MM.1S (cell line): ENCODE data around the gene CRIP3.
"Not testable (repeated sequence)": the region's sequence is repeated elsewhere in the genome, so short reads cannot be mapped to it uniquely, and the experiment has no call there.

Experiments used
- DNase-seq: peaks from one replicate; pipeline ENCODE4 v3.0.0-alpha.2; 2015
- H2AFZ ChIP-seq: fragments of 300-600 bp; sonication (generic); 2 replicates; pipeline ENCODE4 v1.6.0; 2016; ENCODE audit warnings: antibody characterized with exemption, low read length
- H3F3A ChIP-seq: fragments of 300-600 bp; sonication (generic); 2 replicates; pipeline ENCODE4 v1.6.1; 2016; ENCODE audit warnings: mild to moderate bottlenecking, antibody characterized with exemption, low read length, moderate library complexity, mixed read lengths; ENCODE audit not compliant: insufficient read depth
- H3K27ac ChIP-seq: fragments of 300-600 bp; sonication (generic); 2 replicates; pipeline ENCODE4 v1.5.1; 2016; ENCODE audit warnings: mild to moderate bottlenecking, low read length
- H3K27me3 ChIP-seq: fragments of 300-600 bp; sonication (generic); replicated peaks from 2 replicates; pipeline ENCODE4 v1.6.0; 2016; ENCODE audit warnings: low read length; ENCODE audit not compliant: insufficient read depth
- H3K36me3 ChIP-seq: fragments of 300-600 bp; sonication (generic); replicated peaks from 2 replicates; pipeline ENCODE4 v1.6.1; 2016; ENCODE audit warnings: mild to moderate bottlenecking, low read length, mixed read lengths; ENCODE audit not compliant: insufficient read depth
- H3K4me1 ChIP-seq: fragments of 300-600 bp; sonication (generic); 2 replicates; pipeline ENCODE4 v1.6.1; 2016; ENCODE audit warnings: low read length, mixed read lengths
- H3K4me2 ChIP-seq: fragments of 300-600 bp; sonication (generic); 2 replicates; pipeline ENCODE4 v1.6.0; 2016; ENCODE audit warnings: low read depth, low read length
- H3K4me3 ChIP-seq: fragments of 300-600 bp; sonication (generic); 2 replicates; pipeline ENCODE4 v1.5.1; 2016; ENCODE audit warnings: low read length, mixed read lengths
- H3K79me2 ChIP-seq: fragments of 300-600 bp; sonication (generic); 2 replicates; pipeline ENCODE4 v1.6.1; 2016; ENCODE audit warnings: mixed run types, low read length, mixed read lengths
- H3K9ac ChIP-seq: fragments of 300-600 bp; sonication (generic); 2 replicates; pipeline ENCODE4 v1.6.1; 2016; ENCODE audit warnings: low read length, mixed read lengths
- H3K9me2 ChIP-seq: fragments of 300-600 bp; sonication (generic); replicated peaks from 2 replicates; pipeline ENCODE4 v1.6.1; 2016; ENCODE audit warnings: mild to moderate bottlenecking, low read length, mixed read lengths; ENCODE audit not compliant: insufficient read depth
- H3K9me3 ChIP-seq: fragments of 300-600 bp; sonication (generic); replicated peaks from 2 replicates; pipeline ENCODE4 v1.6.1; 2016; ENCODE audit warnings: mild to moderate bottlenecking, low read length, mixed read lengths; ENCODE audit not compliant: insufficient read depth
- H4K20me1 ChIP-seq: fragments of 300-600 bp; sonication (generic); 2 replicates; pipeline ENCODE4 v1.6.1; 2016; ENCODE audit warnings: mild to moderate bottlenecking, low read length, moderate library complexity, mixed read lengths; ENCODE audit not compliant: insufficient read depth
- EZH2 ChIP-seq: fragments of 300-600 bp; sonication (generic); optimal IDR thresholded peaks from 2 replicates; pipeline ENCODE3; 2017; ENCODE audit warnings: low read depth, mild to moderate bottlenecking, antibody characterized with exemption, low read length, mixed read lengths
- EZH2phosphoT487 ChIP-seq: fragments of 300-600 bp; sonication (generic); IDR thresholded peaks from 2 replicates; pipeline ENCODE4 v1.6.1; 2018; ENCODE audit warnings: antibody characterized with exemption, low read length
- TF ChIP-seq, protein P1 (sequence below): fragments of 300-600 bp; sonication (generic); IDR thresholded peaks from 2 replicates; pipeline ENCODE4 v1.5.1; 2016; ENCODE audit warnings: antibody characterized with exemption, low read length, mixed read lengths

The CRIP3 gene

DNA sequence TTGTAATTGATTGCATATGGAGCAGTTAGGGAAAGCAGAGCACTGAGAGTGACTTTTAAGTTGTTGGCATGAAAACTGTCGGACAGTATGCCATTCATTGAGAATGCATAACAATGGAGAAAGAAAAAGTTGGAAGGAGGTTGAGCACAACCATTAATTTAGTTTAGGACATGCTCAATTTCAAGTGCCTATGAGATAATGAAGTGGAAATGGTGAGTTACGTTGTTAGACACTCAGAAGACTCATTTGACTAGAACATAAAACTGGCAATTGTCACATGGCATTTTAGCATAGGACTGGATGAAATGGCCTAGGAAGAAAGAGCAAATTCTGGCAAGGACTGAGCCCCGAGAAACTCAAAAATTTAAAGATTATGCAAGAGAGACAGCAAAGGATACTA, 38.8 kb upstream of the CRIP3 start:
- Histone ChIP-seq H3K9me3 (no peaks in the 10 kb centered on the region), H3K36me3 (no peaks in the 10 kb centered on the region), H3K27me3 (no peaks in the 10 kb centered on the region), H3F3A (no peaks in the 10 kb centered on the region), H3K79me2 (no peaks in the 10 kb centered on the region), H2AFZ (no peak overlapping the region), H3K4me3 (no peak overlapping the region), H3K27ac (no peak overlapping the region), H3K4me1 (no peaks in the 10 kb centered on the region), H4K20me1 (no peaks in the 10 kb centered on the region), H3K9ac (no peak overlapping the region), H3K9me2 (no peaks in the 10 kb centered on the region), H3K4me2 (no peak overlapping the region)
- no peak for DNase-seq
- no peak for TF ChIP-seq EZH2phosphoT487

DNA sequence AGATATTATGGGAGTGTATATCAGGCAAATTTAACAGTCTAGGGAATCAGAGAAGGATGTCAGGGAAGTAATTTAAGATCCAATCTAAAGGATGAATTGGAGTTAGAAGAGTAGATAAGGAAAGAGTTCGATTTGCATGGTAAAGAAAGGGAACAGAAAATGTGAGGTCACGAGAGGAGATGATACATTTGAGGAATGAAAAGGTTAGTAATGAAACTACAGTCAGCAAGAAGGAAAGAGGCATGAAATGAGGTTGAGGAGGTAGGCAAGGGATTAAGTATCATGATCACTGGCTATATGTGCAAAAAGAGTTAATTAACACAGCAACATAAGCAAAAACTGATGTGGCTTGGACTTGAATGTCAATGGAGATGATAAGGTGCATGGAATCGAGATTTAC, 38.4 kb upstream of the CRIP3 start:
- TF ChIP-seq EZH2 (no peak), EZH2phosphoT487 (no peak)
- TF ChIP-seq, protein P1, sequence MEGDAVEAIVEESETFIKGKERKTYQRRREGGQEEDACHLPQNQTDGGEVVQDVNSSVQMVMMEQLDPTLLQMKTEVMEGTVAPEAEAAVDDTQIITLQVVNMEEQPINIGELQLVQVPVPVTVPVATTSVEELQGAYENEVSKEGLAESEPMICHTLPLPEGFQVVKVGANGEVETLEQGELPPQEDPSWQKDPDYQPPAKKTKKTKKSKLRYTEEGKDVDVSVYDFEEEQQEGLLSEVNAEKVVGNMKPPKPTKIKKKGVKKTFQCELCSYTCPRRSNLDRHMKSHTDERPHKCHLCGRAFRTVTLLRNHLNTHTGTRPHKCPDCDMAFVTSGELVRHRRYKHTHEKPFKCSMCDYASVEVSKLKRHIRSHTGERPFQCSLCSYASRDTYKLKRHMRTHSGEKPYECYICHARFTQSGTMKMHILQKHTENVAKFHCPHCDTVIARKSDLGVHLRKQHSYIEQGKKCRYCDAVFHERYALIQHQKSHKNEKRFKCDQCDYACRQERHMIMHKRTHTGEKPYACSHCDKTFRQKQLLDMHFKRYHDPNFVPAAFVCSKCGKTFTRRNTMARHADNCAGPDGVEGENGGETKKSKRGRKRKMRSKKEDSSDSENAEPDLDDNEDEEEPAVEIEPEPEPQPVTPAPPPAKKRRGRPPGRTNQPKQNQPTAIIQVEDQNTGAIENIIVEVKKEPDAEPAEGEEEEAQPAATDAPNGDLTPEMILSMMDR, result no peak
- H3K27me3 ChIP-seq, result no peaks in the 10 kb centered on the region
- H3F3A ChIP-seq, result no peaks in the 10 kb centered on the region
- no peaks in the 10 kb centered on the region for H3K9me3 ChIP-seq
- no peak overlapping the region for H3K4me3 ChIP-seq
- no peak overlapping the region for H3K27ac ChIP-seq
- H3K4me2 ChIP-seq, result no peak overlapping the region
- no peak overlapping the region for H3K9ac ChIP-seq
- no peak for DNase-seq
- H4K20me1 ChIP-seq, result no peaks in the 10 kb centered on the region
- no peaks in the 10 kb centered on the region for H3K36me3 ChIP-seq
- H2AFZ ChIP-seq, result no peak overlapping the region
- H3K79me2 ChIP-seq, result no peaks in the 10 kb centered on the region
- no peaks in the 10 kb centered on the region for H3K4me1 ChIP-seq
- no peaks in the 10 kb centered on the region for H3K9me2 ChIP-seq

DNA sequence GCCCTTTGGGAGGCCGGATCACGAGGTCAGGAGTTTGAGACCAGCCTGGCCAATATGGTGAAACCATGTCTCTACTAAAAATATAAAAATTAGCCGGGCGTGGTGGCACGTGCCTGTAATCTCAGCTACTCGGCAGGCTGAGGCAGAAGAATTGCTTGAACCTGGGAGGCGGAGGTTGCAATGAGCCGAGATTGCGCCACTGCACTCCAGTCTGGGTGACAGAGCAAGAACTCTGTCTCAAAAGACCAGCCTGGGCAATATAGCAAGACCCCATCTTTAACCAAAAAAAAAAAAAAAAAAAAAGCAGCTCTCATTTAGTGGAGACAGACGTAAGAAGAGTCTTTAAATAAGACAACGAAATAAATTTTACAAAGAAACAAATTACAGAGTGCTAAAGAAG, 37.6 kb upstream of the CRIP3 start:
- not testable (repeated sequence) for H2AFZ ChIP-seq, H3K27me3 ChIP-seq, DNase-seq, H3F3A ChIP-seq, H3K9ac ChIP-seq, H3K4me3 ChIP-seq, H3K27ac ChIP-seq, H3K79me2 ChIP-seq, H4K20me1 ChIP-seq, H3K9me3 ChIP-seq, H3K36me3 ChIP-seq, H3K9me2 ChIP-seq, H3K4me1 ChIP-seq, H3K4me2 ChIP-seq

DNA sequence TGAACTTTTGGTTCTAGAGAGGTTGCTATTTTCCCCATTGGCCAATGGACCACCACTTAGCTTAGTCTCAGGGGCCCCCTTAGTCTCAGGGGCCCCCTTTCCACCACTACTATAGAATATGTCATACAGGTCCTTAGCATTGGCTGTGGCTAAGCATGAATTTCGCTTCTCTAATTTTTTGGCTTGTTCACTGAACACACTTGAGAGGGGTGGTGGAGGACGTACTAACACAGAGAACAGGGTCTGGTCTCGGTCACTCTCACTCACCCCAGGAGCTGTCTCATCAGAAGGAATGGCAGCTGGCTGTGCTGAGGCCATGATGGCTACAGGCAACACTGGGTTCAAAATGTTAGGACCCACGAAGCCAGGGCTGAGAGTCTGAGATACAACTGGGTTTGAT, 30.5 kb upstream of the CRIP3 start:
- TF ChIP-seq, protein P1, result no peak
- TF ChIP-seq EZH2phosphoT487 (no peak), EZH2 (no peak)
- Histone ChIP-seq H2AFZ (no peak overlapping the region), H3K36me3 (no peaks in the 10 kb centered on the region), H3K9me3 (no peaks in the 10 kb centered on the region), H3K79me2 (no peaks in the 10 kb centered on the region), H3K9ac (no peak overlapping the region), H3K9me2 (no peaks in the 10 kb centered on the region), H3F3A (no peaks in the 10 kb centered on the region; the same call in 1 of the 2 replicates), H3K27ac (no peak overlapping the region), H3K4me3 (no peak overlapping the region), H4K20me1 (no peaks in the 10 kb centered on the region), H3K27me3 (no peaks in the 10 kb centered on the region), H3K4me2 (no peak overlapping the region), H3K4me1 (peaks cover 12% of the 10 kb centered on the region)
- no peak for DNase-seq
